Measurements from ENCODE around the gene INSM1.

Gene INSM1

DNA sequence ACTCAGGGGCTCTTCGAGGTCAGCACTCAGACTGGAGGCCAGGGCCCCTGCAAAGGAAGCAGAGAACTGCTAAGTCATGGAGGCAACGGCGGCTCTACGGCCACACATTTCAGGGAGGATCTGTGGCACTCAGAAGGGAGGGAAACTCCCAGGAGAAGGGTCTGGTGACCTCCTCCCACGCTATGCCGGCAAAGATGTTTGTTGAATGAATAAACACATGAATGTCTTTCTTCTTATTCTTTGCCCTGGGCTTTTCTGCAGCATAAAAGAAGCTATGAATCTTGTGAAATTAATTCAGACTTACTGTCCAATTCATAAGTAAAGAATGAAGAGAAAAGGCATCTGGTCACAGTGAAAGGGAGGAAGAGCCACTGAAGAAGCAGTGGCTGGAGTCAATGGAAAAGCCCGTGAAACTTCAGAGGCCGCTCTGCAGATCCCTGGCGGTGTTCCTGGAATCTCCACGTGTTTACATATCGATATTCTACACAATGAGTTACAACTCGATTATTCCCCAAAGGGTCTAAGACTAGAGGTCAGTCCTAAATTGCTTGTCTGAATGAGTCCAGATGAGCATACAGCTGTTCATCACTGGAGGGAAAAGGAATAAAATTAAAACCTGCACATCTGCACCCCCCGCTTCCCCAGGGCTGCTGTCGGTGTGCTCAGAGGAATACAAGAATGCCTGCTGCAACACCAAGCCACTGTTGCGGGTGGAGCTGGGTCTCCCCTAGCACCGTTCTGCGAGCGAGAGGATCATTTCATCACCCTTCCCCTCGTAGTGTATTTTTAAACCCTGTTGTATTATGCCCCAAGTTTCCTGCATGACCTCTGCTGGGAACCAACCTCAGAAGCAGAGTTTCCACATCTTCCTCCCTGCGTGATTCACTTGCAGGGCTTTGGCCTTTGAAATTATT is 25.6 kb downstream of the INSM1 start:
- no peak for DNase-seq (ENCODE audit: low read depth)
- H3K4me3 ChIP-seq (ENCODE audit: low read depth, low read length), result no peak overlapping the region
- TF ChIP-seq, protein P1, sequence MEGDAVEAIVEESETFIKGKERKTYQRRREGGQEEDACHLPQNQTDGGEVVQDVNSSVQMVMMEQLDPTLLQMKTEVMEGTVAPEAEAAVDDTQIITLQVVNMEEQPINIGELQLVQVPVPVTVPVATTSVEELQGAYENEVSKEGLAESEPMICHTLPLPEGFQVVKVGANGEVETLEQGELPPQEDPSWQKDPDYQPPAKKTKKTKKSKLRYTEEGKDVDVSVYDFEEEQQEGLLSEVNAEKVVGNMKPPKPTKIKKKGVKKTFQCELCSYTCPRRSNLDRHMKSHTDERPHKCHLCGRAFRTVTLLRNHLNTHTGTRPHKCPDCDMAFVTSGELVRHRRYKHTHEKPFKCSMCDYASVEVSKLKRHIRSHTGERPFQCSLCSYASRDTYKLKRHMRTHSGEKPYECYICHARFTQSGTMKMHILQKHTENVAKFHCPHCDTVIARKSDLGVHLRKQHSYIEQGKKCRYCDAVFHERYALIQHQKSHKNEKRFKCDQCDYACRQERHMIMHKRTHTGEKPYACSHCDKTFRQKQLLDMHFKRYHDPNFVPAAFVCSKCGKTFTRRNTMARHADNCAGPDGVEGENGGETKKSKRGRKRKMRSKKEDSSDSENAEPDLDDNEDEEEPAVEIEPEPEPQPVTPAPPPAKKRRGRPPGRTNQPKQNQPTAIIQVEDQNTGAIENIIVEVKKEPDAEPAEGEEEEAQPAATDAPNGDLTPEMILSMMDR (IDR thresholded peaks at IDR 0.05; ENCODE audit: control insufficient read depth, extremely low read depth, insufficient read depth), result no peak

DNA sequence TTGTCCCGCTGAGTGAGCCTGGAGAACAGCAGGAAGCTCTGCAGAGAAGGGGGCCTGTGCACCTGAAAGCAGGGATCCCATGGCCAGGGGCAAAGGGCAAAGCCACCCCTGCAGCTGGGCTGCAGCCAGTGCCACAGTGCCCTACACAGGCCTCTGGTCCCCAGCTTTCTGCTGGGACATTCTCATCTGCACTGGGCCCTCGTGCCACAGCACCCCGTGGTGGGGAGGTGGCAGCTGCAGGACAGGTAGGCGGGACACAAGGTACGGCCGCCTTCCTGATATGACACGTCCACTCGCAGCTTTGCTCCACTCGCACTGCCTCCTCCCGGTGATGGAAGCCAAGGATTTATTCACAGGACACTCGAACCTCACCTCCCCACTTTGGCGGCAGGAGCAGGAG is 27.2 kb downstream of the INSM1 start:
- no peak overlapping the region for H3K4me3 ChIP-seq (ENCODE audit: low read depth, low read length)
- TF ChIP-seq, protein P1 (IDR thresholded peaks at IDR 0.05; ENCODE audit: control insufficient read depth, extremely low read depth, insufficient read depth), result no peak
- no peak for DNase-seq (ENCODE audit: low read depth)

DNA sequence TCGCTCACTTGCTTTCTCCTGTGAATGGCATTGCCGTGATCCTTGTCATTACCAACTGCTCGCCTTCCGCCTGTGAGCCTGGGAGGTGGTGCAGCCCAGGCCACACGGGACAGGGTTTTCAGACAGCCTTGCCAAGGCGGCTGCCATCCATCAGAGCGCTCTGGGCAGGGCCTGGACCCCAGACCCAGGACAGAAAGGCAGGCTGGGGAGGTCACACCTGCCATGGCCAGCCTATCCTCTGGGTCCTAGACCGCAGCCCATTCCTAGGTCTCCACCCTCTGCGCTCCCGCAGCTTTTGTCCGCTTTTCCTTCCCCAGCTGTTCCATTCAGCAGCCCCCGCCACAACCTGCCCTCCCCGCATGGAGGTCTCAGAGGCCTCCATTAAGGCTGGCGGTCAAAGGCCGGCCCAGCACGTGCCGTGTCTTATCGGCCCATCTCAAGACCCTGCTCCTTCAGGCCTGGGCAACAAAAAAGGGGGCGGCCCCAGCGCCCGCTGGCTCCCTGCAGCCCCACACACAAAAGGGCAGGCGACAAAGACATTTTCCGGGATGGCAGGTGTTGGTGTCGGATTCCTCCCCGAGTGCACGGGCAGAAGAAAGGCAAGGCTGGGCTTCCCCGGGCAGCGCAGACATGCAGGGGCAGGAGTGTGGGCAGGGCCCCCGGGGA is 28.1 kb downstream of the INSM1 start:
- H3K4me3 ChIP-seq (ENCODE audit: low read depth, low read length), result no peak overlapping the region
- TF ChIP-seq, protein P1 (IDR thresholded peaks at IDR 0.05; ENCODE audit: control insufficient read depth, extremely low read depth, insufficient read depth), result no peak
- DNase-seq (ENCODE audit: low read depth), result no peak

DNA sequence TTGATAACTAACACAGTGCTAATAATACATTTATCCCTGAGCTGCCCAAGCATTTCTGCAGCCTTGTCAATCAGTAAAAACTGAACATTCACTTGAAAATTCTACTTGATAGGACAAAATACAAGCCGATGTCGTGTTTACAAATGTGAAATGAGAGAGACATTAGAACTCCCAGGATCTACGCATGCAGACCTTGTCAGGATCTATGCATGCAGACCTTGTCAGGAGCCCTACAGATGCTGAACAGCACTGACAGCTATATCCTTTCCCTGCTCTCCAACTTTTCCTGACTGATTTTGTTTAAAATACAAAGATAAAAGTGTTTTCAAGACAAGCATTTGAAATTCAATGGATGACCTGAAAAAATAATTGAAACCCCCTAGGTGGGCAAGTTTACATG is 28.9 kb downstream of the INSM1 start:
- DNase-seq (ENCODE audit: low read depth), result no peak
- TF ChIP-seq, protein P1 (IDR thresholded peaks at IDR 0.05; ENCODE audit: control insufficient read depth, extremely low read depth, insufficient read depth), result no peak
- no peak overlapping the region for H3K4me3 ChIP-seq (ENCODE audit: low read depth, low read length)

DNA sequence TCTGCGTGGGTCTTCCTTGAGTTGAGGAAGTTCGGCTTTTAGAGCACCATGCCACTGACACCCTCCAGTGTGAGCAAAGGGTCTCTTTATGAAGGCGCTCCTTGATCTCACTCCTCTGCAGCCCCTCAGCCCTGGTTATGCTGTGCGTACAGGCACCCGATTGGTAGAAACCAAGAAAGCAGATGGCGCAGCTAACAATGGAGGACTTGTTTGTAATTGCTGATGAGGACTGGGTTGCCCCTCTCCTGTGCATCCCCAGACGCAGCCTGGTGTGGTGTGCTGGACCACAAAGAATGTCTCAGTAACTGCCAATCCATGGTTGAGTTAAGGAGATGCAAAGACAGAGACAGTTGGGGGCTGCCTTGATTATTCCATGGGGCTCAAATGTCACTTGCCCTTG is 30.2 kb downstream of the INSM1 start:
- TF ChIP-seq, protein P1 (IDR thresholded peaks at IDR 0.05; ENCODE audit: control insufficient read depth, extremely low read depth, insufficient read depth), result no peak
- no peak overlapping the region for H3K4me3 ChIP-seq (ENCODE audit: low read depth, low read length)
- no peak for DNase-seq (ENCODE audit: low read depth)

DNA sequence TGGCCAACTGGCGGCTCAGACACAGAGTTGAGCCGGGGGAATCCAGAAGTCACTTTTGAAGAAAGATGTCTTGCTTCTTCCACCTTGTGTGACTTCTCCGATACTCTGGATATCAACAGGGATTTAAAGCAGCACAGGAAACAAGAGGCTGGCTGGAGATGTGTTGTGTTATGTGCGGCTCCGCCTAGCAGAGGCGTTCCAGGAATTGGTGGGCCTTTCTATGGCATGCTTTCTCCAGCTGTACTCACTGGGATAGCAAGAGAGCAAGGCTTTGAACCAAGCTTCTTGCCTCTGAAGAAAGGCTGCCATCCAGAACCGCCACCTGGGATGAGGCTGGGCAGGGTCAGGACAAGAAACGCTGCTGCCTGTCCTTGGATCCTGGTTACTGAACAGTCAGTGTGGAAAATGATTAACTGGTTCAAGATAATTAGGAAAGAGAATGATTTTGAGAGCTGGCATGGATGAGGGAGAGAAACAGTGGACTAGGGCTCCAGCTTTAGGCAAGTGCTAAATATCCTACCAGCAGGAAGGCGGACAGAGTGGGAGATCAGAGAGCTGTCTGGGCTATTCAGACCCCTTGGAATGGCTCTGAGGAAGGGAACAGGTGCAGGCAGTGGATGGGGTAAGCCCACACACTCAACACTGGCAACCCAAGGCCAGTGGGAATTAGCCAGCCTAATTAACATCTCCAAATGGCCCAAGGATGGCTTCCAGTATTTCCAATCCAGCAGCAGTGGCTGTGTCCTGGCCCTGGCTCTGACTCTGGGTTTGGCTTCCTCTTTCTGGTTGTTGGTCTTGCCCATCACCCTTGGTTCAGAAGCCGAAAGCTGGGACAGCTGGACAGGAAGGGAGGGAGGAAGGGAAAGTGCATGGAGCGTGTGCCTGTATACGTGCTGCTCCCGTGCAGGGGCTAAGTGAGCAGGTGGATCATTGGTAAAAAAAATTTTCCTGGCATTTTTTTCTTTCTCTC is 31.9 kb downstream of the INSM1 start:
- TF ChIP-seq, protein P1 (IDR thresholded peaks at IDR 0.05; ENCODE audit: control insufficient read depth, extremely low read depth, insufficient read depth), result no peak
- DNase-seq (ENCODE audit: low read depth), result no peak
- no peak overlapping the region for H3K4me3 ChIP-seq (ENCODE audit: low read depth, low read length)
